Aorta (tissue), 5 donors: ENCODE data around the gene TARBP1. TPM values are rescaled to one million over a fixed set of nuclear protein-coding genes. Genes with fewer than 3 reads are reported as not detected.

Source experiments
- ATAC-seq: fragments of 200-7000 bp; cut with Tn5 transposase; one replicate; pipeline ENCODE4 v1.9.1; 2022; ENCODE audit warnings: moderate library complexity; ENCODE audit not compliant: low FRiP score
- DNase-seq, 2 donors: peaks; one replicate each; pipeline ENCODE4 v3.0.0-alpha.2; 2020
- H3K27ac ChIP-seq, 2 donors: one replicate each; pipeline ENCODE4 v1.5.1; 2013; ENCODE audit warnings: low read length in 2 of 2, mild to moderate bottlenecking in 2 of 2, moderate library complexity in 2 of 2, control low read depth in 1 of 2, inconsistent platforms in 1 of 2, low read depth in 1 of 2
- H3K27me3 ChIP-seq, 2 donors: one replicate each; pipeline ENCODE4 v1.6.1; 2013; ENCODE audit warnings: control low read depth in 1 of 2, low read length in 1 of 2, mild to moderate bottlenecking in 1 of 2, moderate library complexity in 1 of 2; ENCODE audit not compliant: insufficient read depth in 2 of 2, control insufficient read depth in 1 of 2
- H3K36me3 ChIP-seq, 2 donors: one replicate each; pipeline ENCODE4 v1.6.1; 2013; ENCODE audit warnings: control low read depth in 1 of 2, low read length in 1 of 2, mild to moderate bottlenecking in 1 of 2; ENCODE audit not compliant: insufficient read depth in 2 of 2, control insufficient read depth in 1 of 2
- H3K4me1 ChIP-seq, 2 donors: one replicate each; pipeline ENCODE4 v1.6.1; 2013; ENCODE audit warnings: low read length in 2 of 2, control low read depth in 1 of 2, mild to moderate bottlenecking in 1 of 2, moderate library complexity in 1 of 2; ENCODE audit not compliant: insufficient read depth in 2 of 2, control insufficient read depth in 1 of 2
- H3K4me3 ChIP-seq, 2 donors: one replicate each; pipeline ENCODE4 v1.5.1; 2013; ENCODE audit warnings: low read length in 2 of 2, control low read depth in 1 of 2, mild to moderate bottlenecking in 1 of 2
- H3K9me3 ChIP-seq: one replicate; pipeline ENCODE4 v1.6.1; 2013; ENCODE audit warnings: mild to moderate bottlenecking, low read length; ENCODE audit not compliant: control insufficient read depth
- WGBS, 2 donors: extraction: QIAGEN DNeasy Blood & Tissue Kit; methylation state at CpG; one replicate each; pipeline ENCODE4 v1.1.7; 2013; 5-methylcytosine and 5-hydroxymethylcytosine counted together
- intact Hi-C, 2 donors: fragments of 100-400 bp; cut with DNase I; formaldehyde crosslinking; loops; one replicate each; pipeline versions ENCODE4 v1.14.2 to v1.15.0; 2022
- polyA plus RNA-seq, 2 donors: library from polyadenylated mRNA; stranded (reverse); fragments of 200-250 nt; gene quantifications; one replicate each; pipeline ENCODE4 v1.2.3, GENCODE V29; 2013
- total RNA-seq, 2 donors: library from RNA; stranded (reverse); fragmentation: NEBNext Ultra II Directional; extraction: Animal tissue kit (Norgen Biotek cat#: 25700); gene quantifications; one replicate each; pipeline ENCODE4 v1.2.1, GENCODE V29; 2021
- donor health status: healthy with polysubstance abuse.
- donor health status: Bipolar disorder and iron deficiency.
- donor health status: DM: no; HTN: no; CAD: no.
- donor health status: DM: no; HTN: no; CAD: no.
- donor health status: DM: yes; HTN: yes; CAD: no.

The TARBP1 gene
- total and polyA plus RNA-seq, 4 donors, result 3.1 to 23.2 (median 14.2) TPM

DNA sequence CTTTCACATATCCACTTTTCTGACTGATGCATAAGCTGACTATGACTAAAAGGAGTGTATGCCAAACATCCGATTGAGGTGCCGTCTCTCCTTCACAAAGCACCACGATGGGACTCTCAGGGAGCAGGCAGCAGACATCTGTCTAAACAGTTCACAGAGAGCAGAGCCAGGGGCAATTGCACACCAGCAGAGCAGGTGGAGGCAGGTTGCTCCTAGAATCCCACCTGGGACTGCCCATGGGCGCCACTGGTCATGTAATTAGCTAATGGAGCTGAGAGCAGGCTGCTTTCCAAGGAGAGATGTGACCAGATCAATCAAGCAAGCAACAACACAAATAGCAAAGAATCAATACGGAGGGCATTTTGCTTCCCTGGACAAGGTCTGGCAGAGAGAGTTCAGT is 136.2 kb downstream of the TARBP1 start:
- H3K4me3 ChIP-seq, result no peak overlapping the region
- no peak for ATAC-seq
- no peak overlapping the region for H3K27ac ChIP-seq
- intact Hi-C loops, result no loop called here
- H3K4me1 ChIP-seq, result no peaks in the 10 kb centered on the region
- H3K27me3 ChIP-seq, result no peaks in the 10 kb centered on the region
- DNase-seq, result no peak
- peaks cover 1% of the 10 kb centered on the region for H3K9me3 ChIP-seq
- no peaks in the 10 kb centered on the region for H3K36me3 ChIP-seq
- WGBS, 2 donors, result 67% methylated on average over 5 of the region's 5 CpGs

Other genes starting within 250 kb of the TARBP1 start
- 10 to 100 TPM; 12.3 to 13.0 TPM for gene COA6, start 105.7 kb downstream of the TARBP1 start, total RNA-seq
- gene COA6, start 105.7 kb downstream of the TARBP1 start, polyA plus RNA-seq, result 10 to 100 TPM; 15.3 to 53.8 TPM
- 100 to 1,000 TPM in 1 of 2 donors, 10 to 100 TPM in 1; 90.6 to 148 TPM for gene IRF2BP2, start 131.0 kb upstream of the TARBP1 start, total RNA-seq
- 100 to 1,000 TPM in 1 of 2 donors, 10 to 100 TPM in 1; 36.9 to 123 TPM for gene IRF2BP2, start 131.0 kb upstream of the TARBP1 start, polyA plus RNA-seq